GM12872 (cell line): ENCODE data around the gene SLC9A9.

ENCODE experiments used
- TF ChIP-seq, protein P1 (sequence below): IDR thresholded peaks from 3 replicates; pipeline ENCODE4 v1.5.1; 2011; ENCODE audit warnings: low read depth, mild to moderate bottlenecking, low read length, moderate library complexity; ENCODE audit not compliant: insufficient read depth

The SLC9A9 gene

GRCh38 chr3:143753006-143753405, 95.3 kb downstream of the SLC9A9 start:
- TF ChIP-seq, protein P1, sequence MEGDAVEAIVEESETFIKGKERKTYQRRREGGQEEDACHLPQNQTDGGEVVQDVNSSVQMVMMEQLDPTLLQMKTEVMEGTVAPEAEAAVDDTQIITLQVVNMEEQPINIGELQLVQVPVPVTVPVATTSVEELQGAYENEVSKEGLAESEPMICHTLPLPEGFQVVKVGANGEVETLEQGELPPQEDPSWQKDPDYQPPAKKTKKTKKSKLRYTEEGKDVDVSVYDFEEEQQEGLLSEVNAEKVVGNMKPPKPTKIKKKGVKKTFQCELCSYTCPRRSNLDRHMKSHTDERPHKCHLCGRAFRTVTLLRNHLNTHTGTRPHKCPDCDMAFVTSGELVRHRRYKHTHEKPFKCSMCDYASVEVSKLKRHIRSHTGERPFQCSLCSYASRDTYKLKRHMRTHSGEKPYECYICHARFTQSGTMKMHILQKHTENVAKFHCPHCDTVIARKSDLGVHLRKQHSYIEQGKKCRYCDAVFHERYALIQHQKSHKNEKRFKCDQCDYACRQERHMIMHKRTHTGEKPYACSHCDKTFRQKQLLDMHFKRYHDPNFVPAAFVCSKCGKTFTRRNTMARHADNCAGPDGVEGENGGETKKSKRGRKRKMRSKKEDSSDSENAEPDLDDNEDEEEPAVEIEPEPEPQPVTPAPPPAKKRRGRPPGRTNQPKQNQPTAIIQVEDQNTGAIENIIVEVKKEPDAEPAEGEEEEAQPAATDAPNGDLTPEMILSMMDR: no peak

GRCh38 chr3:143751643-143752178, 96.6 kb downstream of the SLC9A9 start:
- TF ChIP-seq, protein P1: no peak

GRCh38 chr3:143750841-143751240, 97.4 kb downstream of the SLC9A9 start:
- TF ChIP-seq, protein P1: no peak

DNA sequence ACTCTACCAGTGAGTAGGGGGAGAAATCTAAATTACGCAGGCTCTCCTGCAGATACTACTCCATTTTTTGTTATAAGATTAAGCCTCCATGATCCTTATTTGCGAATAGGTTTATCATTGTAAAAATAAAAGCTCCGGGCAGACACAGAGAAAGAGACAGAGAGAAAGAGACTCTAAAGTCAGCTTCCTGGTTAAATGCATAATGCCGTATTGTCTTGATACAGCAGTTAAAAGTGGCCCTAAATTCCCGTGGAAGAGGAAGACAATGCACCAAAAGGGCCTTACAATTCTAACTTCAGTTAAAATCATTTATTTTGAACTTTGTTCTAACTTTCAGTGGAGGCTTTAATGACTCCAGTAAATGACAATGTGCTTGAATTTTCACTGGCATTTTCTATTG, 98.3 kb downstream of the SLC9A9 start:
- TF ChIP-seq, protein P1: no peak

GRCh38 chr3:143737065-143737464, 111.2 kb downstream of the SLC9A9 start:
- TF ChIP-seq, protein P1: no peak

- TF ChIP-seq, protein P1: no peak
Observed at GRCh38 chr3:143736205-143736997, 111.9 kb downstream of the SLC9A9 start.

- TF ChIP-seq, protein P1: no peak
Observed at GRCh38 chr3:143731776-143732175, 116.5 kb downstream of the SLC9A9 start.
